Fibroblast of pulmonary artery (primary cell): Measurements from ENCODE around the gene PLCD1.
A peak's percentile ranks its signal among the peaks of the same experiment; 100 is the strongest.

ENCODE experiments used
- DNase-seq: peaks from one replicate; pipeline ENCODE4 v3.0.0-alpha.2; 2010; ENCODE audit warnings: low read depth
- H3K4me3 ChIP-seq: replicated peaks from 2 replicates; pipeline ENCODE4 v1.5.1; 2011; ENCODE audit warnings: low read depth, mild to moderate bottlenecking, control low read depth, low read length, moderate library complexity
- CTCF ChIP-seq: IDR thresholded peaks from 2 replicates; pipeline ENCODE4 v1.5.1; 2011; ENCODE audit warnings: mild to moderate bottlenecking, control low read depth, low read length, inconsistent platforms; ENCODE audit errors: missing control alignments

PLCD1 gene

GRCh38 chr3:38032328-38032865 lies 3.0 kb upstream of the PLCD1 start:
- no peak overlapping the region for H3K4me3 ChIP-seq

GRCh38 chr3:38031022-38031994 lies 1.9 kb upstream of the PLCD1 start:
- TF ChIP-seq CTCF, result no peak
- DNase-seq, result peak; percentile 18
- H3K4me3 ChIP-seq, result no peak overlapping the region

More at GRCh38 chr3:38032328-38032865, 3.0 kb upstream of the PLCD1 start:
- TF ChIP-seq CTCF, result no peak
- DNase-seq, result no peak

DNA sequence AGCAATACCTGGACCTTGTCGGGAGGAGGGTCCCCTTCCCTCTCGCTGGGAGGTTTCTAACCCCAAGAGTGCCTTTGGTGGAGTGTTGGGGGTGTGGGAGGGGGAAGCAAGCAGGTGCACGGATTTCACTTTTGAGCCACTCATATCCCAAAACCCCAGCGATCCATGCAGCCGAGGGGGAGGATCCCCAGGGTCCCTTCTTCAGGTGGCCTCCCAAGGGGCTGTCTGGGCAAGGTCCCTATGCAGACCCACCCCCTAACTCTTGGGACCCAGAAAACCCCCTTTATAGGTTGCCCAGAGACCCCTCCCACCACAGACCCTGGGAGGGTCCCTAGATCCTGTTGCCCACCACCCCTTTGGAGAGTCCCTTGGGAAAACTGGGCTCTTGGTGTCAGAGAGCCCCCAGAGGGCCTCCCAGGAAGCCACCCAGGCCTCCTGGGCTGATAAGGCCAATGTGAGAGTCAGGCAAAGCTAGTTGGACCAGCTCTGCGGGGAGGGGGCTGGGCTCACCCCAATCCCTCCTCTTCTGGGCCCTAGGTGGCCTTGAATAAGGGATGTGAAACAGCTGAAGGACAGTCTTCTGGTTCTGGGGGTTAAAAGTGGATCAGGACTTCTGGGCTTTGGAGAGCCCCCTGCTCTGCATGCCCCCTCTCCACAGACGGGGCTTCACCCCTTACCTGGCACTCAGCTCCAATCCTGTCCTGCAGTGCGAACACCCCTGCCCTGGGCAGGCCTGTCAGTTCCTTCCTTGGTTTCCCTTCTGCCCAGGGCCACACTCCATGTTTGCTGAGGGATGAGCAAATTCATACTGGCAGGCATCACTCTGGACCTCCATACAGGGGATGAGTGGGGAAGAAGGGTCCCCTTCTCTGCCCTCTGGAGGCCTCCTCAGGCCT lies 932 bp upstream of the PLCD1 start:
- no peak for DNase-seq
- no peak for TF ChIP-seq CTCF
- peak overlapping the region; percentile 63 for H3K4me3 ChIP-seq

DNA sequence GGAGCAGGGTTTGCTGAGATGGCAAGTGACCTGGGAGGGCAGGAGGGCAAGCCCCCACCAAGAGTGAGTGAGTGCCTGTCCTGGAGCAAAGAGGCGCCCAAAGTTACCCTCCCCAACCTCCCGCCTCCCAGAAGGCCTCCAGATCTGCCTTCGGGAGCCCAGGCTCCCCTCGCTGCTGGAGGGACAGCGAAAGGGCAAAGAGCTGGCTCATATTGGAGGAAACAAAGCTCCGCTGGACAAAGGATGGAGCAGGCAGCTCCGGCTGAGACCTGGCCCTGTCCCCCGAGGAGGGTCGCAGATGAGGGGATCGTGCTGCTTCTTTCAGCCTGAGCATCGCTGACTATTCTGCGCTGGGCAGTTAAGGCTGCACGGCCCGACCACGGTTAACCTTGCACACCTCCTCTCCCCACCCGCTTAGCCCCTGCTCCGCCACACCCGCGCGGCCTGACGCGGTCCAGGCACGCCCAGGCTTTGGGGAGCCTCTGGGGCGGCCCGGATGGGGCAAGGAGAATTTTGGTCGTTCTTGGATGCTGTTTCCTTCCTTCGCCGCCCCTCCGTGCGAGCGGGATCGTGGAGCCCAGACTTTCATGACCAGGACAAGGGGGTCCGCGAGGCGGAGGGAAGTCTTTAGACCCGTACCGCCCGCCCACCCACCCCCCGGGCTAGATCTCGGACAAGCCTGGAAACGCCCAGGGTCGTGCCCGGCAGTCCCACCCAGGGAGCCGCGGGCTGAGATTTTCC lies 651 bp downstream of the PLCD1 start:
- peak overlapping the region; percentile 63 for H3K4me3 ChIP-seq
- DNase-seq, result no peak
- TF ChIP-seq CTCF, result no peak

DNA sequence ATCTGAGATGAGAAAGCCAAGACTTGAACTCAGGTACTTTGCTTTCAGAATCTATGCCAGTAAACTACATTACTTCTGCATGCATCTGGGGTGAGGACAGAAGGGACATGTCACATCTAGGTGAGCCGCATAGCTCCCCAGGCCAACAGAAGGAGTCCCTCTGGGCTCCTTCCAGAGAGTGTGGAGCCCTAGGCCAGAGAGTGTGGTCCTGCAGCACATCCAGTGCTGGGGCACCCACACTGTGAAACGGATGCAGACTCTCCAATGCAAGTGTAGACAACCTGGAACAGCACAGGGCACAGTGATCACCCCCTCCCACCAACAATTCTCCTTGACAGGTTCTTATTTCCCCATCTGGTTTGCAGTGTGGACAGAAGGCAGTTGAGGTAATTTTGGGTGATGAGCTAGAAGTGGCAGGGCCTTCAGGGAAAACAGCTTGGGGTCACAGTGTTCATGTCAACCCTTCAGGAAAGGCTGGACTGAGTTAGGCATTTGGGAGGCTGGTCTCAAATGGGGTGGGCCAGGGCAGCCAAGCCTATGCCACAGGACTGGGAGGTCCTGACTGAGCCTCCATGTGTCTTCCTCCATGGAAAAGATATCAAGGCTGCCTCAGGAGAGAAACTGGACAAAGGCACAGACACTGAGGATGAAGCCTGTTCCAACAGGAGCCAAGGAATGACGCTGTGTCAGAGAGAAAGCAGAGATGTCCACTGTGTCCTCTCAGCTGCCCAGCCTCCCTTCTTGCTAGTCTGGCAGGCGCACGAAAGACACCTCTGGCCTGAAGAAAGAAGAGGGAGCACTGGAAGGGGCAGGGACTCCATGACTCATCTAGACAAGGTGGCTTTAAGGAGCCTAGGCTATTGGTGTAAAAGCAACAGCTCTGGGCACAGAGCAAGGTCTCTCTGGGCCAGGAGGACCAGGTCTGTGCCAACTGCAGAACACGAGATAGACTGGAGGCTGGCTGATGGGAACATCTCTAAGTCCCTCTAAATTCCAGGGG lies 1.7 kb downstream of the PLCD1 start:
- DNase-seq, result no peak
- no peak overlapping the region for H3K4me3 ChIP-seq
- no peak for TF ChIP-seq CTCF
